ENCODE data around the gene INPP4A.
"Not testable (repeated sequence)": the region's sequence is repeated elsewhere in the genome, so short reads cannot be mapped to it uniquely, and the experiment has no call there.

Gene INPP4A

DNA sequence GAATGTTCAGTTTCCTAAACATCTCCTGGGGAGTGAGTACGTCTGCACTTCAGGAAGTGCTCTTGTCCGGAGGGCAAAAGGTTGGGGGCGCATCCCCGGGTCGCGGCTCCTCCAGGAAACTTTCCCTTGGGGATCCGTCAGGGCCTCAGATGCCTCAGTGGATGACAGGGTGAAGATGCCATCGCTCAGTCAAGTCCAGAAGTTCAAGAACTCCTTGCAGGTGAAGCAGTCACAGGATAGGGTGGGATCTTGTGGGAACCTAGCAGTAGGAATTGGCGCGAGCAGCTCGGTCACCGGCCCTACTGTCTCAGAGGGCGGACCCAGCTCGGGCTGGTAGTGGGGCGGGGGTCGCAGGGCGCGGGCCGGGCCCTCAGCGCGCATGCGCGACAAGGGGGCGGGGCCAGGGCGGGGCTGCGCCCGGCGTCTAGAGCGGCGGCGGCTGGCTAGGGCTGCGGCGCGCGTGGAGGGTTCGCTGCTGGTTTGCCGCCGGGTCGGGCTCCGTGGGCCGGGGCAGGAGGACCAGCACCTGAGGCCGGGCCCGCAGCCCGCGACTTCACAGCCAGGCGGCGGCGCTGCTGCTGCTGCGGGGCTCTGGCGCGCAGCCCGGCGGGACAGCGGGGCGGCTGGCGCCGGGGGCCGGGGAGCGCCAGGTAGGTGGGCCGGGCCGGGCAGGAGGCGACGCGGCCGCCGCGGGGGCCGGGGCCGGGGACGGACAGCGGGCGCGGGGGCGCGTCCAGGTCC lies at the start of gene INPP4A:
Gene INPP4A, plus strand, starts transcription at position 423 of the 741 bp plus-strand sequence. CDS start 75,191 bp downstream, outside the sequence.
- peak; percentile 74 for DNase-seq (ENCODE audit: low read depth)

DNA sequence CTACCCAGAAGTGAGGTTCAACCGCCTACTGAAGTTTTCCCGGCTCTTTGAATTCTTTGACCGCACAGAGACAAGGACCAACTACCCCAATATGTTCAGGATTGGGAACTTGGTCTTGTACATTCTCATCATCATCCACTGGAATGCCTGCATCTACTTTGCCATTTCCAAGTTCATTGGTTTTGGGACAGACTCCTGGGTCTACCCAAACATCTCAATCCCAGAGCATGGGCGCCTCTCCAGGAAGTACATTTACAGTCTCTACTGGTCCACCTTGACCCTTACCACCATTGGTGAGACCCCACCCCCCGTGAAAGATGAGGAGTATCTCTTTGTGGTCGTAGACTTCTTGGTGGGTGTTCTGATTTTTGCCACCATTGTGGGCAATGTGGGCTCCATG lies 48.7 kb upstream of the INPP4A start:
- DNase-seq (ENCODE audit: low read depth): no peak

DNA sequence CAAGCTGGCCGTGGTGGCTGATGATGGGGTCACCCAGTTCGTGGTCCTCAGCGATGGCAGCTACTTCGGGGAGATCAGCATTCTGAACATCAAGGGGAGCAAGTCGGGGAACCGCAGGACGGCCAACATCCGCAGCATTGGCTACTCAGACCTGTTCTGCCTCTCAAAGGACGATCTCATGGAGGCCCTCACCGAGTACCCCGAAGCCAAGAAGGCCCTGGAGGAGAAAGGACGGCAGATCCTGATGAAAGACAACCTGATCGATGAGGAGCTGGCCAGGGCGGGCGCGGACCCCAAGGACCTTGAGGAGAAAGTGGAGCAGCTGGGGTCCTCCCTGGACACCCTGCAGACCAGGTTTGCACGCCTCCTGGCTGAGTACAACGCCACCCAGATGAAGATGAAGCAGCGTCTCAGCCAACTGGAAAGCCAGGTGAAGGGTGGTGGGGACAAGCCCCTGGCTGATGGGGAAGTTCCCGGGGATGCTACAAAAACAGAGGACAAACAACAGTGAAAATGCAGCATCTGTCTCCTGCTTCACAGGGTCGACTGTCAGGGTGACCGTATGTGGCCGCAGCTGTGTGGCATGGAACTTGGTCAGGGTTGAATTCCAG lies 47.8 kb upstream of the INPP4A start:
- DNase-seq (ENCODE audit: low read depth): no peak

DNA sequence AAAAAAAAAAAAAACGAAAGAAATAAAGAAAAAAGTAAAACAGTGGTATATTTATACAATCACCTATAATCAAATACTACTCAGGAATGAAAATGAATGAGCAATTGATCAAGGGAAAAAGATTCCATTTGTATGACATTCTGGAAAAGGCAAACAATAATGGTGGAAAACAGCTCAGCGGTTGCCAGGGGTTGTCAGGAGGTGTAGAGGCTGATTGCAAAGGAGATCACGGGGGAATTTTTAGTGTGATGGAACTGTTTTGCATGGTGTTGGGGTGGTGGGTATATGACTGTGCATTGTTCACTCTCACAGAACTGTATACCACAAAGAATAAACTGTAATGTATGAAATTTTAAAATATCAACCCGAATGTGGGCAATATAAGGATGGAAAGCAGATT lies 45.5 kb upstream of the INPP4A start:
- no peak for DNase-seq (ENCODE audit: low read depth)

DNA sequence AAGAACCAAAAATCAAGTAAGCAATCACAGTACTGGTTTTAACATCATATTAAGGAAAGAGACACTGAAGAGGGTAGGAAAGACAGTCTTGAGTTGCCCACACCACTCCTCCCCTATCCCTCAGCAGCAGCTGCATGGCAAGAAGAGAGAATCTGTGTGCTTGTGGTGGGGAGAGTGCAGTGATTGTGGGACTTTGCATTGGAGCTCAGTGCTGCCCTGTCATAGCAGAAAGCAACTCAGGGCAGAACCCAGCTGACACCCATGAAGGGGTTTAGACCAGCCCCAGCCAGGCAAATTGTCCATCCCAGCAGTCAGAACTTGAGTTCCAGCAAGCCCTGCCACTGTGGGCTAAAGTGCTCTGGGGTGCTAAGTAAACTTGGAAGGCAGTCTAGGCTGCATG lies 40.8 kb upstream of the INPP4A start:
- DNase-seq (ENCODE audit: low read depth): no peak

DNA sequence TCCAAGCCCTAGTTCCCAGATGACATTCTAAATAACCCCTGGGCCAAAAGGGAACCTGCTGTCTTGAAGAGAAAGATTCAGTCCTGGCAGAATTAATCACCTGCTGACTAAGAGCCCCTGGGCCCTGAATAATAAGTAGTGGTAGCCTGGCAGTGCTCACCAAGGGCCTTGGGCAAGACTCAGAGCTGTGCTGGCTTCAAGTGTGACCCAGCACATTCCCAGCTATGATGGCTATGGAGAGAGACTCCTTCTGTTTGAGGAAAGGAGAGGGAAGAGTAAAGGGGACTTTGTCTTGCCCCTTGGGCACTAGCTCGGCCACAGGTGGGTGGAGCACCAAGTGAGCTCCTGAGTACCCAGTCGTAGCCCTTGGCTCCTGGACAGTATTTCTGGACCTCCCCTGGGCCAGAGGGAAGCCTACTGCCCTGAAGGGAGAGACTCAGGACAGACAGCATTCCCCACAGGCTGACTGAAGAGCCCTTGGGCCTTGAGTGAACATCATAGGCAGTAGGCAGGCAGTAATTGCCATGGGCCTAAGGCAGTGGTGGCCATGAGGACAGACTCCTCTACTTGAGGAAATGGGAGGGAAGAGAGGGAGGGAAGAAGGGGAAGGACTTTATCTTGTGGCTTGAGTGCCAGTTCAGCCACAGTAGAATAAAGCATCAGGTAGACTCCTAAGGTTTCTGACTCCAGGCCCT lies 40.0 kb upstream of the INPP4A start:
- DNase-seq (ENCODE audit: low read depth): no peak

DNA sequence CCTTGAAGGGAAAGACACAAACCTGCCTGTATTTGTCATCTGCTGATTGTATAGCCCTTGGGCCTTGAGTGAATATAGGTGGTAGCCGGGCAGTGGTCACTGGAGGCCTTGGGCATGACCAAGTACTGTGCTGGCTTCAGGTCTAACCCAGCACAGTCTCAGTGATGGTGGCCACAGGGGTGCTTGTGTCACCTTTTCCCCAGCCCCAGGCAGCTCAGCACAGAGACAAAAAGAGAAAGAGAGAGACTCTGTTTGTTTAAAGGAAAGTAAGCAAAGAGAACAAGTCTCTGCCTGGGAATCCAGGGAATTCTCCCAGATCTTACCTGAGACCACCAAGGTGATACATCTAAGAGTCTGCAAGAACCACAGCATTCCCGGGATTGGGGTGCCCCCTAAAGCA lies 39.4 kb upstream of the INPP4A start:
- no peak for DNase-seq (ENCODE audit: low read depth)

DNA sequence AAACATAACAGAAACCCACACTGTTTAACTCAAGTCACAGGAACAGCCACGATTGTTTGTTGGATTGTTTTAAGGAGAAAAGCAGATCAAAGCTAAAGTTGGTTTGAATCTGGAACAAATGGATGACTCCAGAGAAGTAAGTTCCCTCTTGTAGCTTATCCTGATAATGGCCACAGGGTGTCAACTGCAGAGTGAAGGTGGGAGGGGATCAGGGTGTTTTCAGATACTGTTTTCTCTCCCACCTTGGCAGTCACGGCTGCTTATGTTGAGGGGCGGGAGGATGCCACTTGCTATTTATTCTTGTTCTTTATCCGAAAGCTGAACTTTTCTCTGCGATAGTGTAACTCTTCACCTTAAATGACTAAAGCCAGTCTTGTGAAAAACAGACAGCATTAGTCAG lies 36.5 kb upstream of the INPP4A start:
- no peak for DNase-seq (ENCODE audit: low read depth)

DNA sequence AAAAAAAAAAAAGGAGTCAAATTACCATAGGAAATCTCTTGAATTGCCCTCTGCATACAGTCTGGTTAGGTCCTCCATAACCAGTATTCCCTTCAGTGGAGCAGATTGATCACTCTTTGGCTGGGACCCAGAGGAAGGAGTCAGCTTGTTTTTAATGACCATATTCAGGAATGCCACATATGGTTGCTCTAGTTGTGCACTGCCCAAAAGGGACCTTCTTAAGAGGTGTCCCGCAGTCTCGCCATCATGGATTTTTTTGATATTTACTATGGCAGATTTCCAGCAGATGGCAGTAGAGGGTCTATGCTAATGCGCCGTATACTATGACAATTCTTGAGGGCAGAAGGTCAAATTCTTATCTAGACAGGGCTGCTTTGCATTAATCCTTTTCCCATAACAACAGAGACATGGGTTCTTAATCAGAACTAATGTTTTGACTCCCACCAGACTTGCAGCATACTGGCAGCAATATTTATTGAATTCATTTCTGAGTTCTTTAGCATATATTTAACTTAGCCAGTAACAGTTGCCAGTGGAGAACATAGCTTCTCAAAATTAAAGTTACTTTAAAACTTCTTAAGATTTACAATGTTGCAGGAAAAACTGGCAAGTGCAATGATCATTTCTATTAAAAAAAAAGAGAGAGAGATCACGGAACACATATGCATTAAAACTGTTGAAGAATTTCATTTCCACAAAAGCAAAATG lies 31.8 kb upstream of the INPP4A start:
- DNase-seq (ENCODE audit: low read depth): peak; percentile 61

DNA sequence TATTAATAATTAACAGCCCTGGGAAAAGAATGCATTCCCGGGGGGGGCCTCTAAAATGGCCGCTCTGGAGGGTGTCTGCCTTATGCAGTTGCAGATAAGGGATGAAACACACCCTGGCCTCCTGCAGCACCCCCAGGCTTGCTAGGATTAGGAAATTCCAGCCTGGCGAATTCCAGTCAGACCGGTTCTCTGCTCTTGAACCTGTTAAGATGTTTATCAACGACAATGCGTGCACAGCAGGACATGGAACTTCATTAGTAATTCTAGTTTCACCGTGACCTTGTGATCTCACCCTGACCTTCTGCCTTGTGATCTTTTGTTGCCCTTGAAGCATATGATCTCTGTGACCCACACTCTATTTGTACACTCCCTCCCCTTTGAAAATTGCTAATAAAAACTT lies 30.4 kb upstream of the INPP4A start:
- not testable (repeated sequence) for DNase-seq (ENCODE audit: low read depth)

DNA sequence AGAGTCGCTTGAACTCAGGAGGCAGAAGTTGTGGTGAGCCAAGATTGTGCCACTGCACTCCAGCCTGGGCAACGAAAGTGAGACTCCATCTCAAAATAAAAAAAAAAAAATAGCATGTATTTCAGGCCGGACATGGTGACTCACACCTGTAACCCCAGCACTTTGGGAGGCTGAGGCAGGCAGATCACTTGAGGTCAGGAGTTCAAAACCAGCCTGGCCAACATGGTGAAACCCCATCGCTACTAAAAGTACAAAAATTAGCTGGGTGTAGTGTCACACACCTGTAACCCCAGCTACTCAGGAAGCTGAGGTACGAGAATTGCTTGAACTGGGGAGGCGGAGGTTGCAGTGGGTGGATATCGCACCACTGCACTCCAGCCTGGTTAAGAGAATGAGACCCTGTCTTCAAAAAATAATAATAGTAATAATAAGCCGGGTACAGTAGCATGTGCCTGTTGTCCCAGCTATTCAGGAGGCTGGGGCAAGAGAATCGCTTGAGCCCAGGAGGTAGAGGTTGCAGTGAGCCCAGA lies 28.9 kb upstream of the INPP4A start:
- DNase-seq (ENCODE audit: low read depth): not testable (repeated sequence)

DNA sequence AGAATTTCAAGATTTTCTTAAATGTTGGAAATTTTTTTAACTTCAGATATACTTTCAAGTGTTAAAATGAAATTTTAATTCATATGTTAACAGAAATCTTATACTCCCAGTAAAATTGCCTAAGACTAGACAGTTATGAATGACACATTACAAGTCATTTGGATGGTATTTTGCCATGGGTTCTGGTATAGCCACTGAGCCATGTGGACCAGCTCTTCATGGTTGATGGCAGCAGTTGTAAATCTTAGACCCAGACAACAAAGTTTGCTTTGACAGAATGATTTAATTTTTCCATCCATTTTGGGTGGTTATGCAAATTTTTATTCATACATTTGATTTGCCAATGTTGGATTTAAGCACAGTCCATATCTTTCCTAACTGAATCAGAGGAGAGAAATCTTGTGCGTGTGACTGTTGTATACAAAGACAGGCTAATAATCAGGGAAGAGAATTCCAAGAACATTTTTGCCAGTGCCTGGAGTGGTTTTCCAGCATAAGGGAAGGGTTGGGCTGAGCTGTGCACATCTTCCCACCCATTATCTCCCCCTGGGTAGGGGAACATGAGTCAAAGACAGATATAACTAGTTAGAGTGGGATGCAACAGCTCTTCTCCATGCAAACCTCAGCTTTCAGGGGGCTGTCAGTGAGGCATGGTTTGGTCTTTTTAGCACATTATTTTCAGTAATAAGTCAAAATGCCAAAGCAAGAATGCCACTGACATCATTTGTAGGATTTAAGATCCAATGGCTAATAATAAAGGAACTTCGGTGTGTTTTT lies 28.1 kb upstream of the INPP4A start:
- DNase-seq (ENCODE audit: low read depth): no peak

DNA sequence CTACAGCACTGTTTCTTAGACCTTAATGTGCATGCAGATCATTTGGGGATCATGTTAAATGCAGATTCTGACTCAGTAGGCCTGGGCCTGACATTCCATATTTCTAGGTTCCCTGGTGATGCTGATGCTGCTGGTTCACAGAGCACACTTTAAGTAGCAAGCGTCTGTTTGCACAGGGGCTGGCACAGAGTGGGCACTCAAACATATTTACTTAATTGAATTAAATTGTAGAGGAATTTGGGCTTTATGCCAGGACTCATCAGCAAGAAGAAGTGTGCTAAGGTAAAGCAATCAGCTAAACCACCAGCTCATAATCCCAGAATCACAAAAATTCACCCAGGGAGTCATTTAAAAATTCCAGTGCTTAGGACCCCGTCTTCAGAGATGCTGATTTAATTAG lies 25.1 kb upstream of the INPP4A start:
- no peak for DNase-seq (ENCODE audit: low read depth)

DNA sequence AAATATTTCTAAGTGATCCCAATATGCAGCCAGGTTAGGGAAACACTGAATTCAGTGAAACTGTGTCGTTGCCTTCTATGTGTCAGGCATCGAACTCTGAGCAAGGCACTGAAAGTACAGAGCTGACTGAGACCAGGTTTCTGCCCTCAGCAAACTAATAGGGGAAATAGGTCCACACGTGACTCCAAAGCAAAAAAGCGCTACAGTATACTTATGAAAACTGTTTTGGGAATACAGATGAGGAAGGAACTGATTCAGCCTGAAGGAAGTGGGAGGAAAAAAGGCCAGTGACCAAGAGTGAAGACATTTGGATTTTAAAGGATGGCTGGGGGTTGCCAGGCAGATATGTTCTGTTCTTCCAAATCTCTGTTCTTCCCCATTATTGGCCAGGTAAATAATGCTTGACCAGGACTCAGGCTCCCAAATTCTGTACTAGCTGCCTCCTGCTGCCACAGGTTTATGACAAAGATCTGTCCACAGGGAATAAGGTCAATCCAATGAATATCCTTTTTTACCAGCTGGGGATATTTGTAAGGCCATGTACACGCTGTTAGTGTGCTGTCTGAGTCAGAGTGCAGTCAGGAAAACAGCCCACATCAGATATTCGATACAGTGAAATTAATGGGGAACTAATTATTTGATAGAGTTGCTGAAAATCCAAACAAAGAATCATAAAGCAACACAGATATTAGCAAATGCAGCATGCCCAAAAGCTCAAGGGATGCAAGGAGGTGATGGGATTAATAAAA lies 24.5 kb upstream of the INPP4A start:
- no peak for DNase-seq (ENCODE audit: low read depth)

DNA sequence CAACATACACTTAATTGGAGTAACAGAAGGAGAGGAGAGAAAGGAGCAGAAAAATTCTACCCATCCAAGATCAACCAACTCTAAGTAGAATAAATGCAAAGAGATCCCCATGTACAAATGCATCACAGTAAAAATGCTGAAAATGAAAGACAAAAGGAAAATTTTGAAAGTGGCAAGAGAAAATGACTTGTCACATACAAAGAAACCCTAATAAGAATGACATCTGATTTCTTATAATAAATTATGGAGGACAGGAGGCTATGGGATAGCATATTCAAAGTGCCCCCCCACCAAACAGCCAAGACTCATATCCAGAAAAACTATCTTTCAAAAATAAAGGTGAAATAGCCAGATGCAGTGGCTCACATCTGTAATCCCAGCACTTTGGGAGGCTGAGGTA lies 22.2 kb upstream of the INPP4A start:
- DNase-seq (ENCODE audit: low read depth): no peak

DNA sequence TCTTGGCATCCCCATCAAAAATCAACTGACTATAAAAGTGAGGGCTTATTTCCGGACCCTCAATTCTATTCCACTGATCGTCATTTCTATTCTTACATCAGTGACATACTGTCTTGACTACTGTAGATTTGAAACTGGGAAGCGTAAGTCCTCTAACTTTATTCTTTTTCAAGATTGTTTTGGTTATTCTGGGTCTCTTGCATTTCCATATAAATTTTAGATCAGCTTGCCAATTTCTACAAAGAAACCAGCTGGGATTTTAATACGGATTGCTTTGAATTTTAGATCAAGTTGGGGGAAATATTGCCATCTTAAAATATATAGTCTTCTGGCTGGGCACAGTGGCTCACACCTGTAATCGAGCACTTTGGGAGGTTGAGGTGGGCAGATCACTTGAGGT lies 17.9 kb upstream of the INPP4A start:
- DNase-seq (ENCODE audit: low read depth): no peak

DNA sequence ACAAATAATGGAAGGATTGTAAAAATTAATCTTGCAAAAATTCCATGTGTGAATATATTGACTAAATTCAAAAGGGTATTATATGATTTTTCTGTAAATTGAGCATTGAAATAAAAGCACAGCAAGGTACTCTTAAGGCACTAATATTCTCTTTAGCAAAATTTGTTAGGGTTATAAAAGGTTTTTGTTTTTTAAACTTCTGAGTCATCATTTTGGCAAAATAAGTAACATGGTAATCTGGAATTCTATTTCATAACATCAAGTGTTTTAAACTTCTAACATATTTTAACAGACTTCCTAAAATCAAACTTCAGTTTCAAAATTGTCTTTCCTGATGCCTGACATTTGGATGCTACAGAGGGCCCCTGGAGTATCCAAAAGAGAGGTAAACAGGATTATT lies 12.5 kb upstream of the INPP4A start:
- DNase-seq (ENCODE audit: low read depth): no peak

DNA sequence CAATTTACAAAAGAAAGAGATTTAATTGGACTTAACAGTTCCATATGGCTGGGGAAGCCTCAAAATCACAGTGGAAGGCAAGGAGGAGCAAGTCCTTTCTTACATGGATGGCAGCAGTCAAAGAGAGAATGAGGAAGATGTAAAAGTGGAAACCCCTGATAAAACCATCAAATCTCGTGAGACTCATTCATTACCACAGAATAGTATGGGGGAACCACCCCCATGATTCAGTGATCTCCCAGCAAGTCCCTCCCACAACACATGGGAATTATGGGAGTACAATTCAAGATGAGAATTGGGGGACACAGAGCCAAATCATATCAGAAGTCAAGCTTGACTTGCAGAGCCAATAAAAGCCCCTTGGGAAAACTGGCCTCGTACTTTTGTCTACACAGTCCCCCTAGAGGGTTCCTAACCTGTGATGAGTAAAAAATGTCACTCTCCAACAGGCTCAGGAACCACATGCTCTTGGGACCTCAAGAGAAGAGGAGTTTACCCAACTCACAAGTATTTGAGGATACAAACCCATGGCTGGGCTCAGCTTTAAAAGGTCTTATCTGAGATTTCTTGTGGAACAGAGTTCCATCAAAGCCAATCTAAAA lies 11.2 kb upstream of the INPP4A start:
- no peak for DNase-seq (ENCODE audit: low read depth)

DNA sequence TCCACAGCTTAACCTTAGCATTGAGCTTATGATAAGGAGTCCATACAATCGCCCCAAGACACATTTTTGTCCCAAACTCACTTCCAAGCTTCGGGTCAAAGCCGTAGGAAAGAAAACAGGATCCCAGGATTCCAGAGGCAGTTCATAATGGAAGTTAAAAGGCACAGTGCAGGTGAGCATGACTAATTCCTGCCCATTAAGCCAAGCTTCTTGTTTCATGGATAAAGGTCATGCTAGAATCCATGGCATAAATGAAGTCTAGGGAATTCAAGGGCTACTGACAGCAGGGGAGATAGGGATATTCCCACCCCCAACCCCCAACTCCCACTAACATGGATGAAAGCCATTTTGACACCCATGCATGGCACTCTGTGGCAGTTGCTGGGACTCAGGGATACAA lies 10.2 kb upstream of the INPP4A start:
- DNase-seq (ENCODE audit: low read depth): no peak

DNA sequence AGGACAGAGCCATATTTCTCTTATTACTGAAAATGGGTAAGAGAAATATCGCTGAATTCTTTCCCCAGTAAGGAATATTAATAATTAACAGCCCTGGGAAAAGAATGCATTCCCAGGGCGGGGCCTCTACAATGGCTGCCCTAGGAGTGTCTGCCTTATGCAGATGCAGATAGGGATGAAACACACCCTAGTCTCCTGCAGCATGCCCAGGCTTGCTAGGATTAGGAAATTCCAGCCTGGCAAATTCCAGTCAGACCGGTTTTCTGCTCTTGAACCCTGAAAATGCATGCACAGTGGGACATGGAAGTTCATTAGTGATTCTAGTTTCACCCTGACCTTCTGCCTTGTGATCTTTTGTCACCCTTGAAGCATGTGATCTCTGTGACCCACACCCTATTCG lies 9.0 kb upstream of the INPP4A start:
- not testable (repeated sequence) for DNase-seq (ENCODE audit: low read depth)

DNA sequence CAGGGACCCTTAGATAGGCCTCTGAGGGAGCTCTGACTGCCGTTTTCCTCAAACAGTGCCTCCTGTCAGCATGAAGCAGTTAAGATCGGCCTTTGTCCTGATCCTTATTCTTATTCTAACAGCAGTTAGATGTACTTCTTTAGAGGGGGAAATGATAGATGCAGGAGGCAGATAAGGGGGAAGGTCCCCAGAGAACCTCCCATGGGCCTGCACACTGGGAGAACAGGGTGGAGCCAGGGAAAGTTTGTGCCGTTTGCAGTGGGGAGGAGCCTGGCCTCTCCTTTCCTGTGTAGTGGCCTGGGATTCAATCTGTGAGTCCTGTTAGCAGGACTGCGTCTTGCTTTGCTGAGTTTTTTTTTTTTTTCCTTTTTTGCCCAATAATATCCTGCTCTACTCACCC lies 7.9 kb upstream of the INPP4A start:
- DNase-seq (ENCODE audit: low read depth): no peak
